ENCODE measurements around the gene TXLNG.

The TXLNG gene

GRCh38 chrX:16838202-16839066, 52.2 kb downstream of the TXLNG start:
- H3K36me3 ChIP-seq (ENCODE audit: control insufficient read depth, insufficient read depth, low read length): no peaks in the 10 kb centered on the region
- no peak overlapping the region for H3K27ac ChIP-seq
- H2AFZ ChIP-seq: no peak overlapping the region
- no peaks in the 10 kb centered on the region for H3K79me2 ChIP-seq
- H3K9ac ChIP-seq: no peak overlapping the region
- no peak overlapping the region for H3K4me3 ChIP-seq (ENCODE audit: low read depth, low read length)
- peaks cover 16% of the 10 kb centered on the region for H3K4me1 ChIP-seq
- H3K27me3 ChIP-seq (ENCODE audit: control insufficient read depth, insufficient read depth, low read length): no peaks in the 10 kb centered on the region
- H3K9me3 ChIP-seq (ENCODE audit: control insufficient read depth, low read length): no peaks in the 10 kb centered on the region
- TF ChIP-seq, protein P1, sequence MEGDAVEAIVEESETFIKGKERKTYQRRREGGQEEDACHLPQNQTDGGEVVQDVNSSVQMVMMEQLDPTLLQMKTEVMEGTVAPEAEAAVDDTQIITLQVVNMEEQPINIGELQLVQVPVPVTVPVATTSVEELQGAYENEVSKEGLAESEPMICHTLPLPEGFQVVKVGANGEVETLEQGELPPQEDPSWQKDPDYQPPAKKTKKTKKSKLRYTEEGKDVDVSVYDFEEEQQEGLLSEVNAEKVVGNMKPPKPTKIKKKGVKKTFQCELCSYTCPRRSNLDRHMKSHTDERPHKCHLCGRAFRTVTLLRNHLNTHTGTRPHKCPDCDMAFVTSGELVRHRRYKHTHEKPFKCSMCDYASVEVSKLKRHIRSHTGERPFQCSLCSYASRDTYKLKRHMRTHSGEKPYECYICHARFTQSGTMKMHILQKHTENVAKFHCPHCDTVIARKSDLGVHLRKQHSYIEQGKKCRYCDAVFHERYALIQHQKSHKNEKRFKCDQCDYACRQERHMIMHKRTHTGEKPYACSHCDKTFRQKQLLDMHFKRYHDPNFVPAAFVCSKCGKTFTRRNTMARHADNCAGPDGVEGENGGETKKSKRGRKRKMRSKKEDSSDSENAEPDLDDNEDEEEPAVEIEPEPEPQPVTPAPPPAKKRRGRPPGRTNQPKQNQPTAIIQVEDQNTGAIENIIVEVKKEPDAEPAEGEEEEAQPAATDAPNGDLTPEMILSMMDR (IDR thresholded peaks at IDR 0.05): no peak
- no peak overlapping the region for H3K4me2 ChIP-seq (ENCODE audit: low read length)

GRCh38 chrX:16839219-16839851, 53.1 kb downstream of the TXLNG start:
- TF ChIP-seq, protein P1 (IDR thresholded peaks at IDR 0.05): no peak
- Histone ChIP-seq H3K4me1 (peaks cover 14% of the 10 kb centered on the region), H3K36me3 (ENCODE audit: control insufficient read depth, insufficient read depth, low read length) (no peaks in the 10 kb centered on the region), H3K4me3 (ENCODE audit: low read depth, low read length) (no peak overlapping the region), H3K4me2 (ENCODE audit: low read length) (no peak overlapping the region), H2AFZ (no peak overlapping the region), H3K27me3 (ENCODE audit: control insufficient read depth, insufficient read depth, low read length) (no peaks in the 10 kb centered on the region), H3K9ac (no peak overlapping the region), H3K9me3 (ENCODE audit: control insufficient read depth, low read length) (no peaks in the 10 kb centered on the region), H3K27ac (no peak overlapping the region), H3K79me2 (no peaks in the 10 kb centered on the region)

DNA sequence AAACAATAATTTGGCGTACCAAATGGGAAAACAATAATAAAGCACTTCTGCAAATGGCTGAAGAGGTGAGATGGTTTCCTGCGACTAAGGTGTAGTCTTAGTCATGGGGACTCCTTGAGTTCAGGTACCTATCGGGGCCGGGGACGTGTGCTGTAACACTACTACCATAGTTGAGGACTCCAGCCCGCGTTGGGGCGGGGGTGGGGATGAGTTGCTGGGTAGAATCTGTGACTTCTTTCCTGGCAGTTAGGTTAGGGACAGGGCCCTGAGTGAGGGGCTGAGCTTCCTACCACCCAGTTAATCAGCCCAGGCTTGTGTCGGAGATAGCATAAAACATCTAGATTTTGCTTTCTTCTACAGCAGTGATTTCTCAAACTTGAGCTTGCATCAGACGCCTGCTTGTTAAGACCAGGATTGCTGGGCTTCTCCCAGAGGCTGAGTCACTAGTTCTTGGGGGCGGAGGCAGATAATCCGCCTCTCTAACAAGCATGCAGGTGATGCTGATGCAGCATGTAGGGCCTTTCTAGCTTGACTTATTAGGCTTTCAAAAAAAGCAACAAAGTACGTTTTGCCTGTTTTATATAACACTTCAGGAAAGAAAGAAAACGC, 53.7 kb downstream of the TXLNG start:
- H3K27me3 ChIP-seq (ENCODE audit: control insufficient read depth, insufficient read depth, low read length): no peaks in the 10 kb centered on the region
- H3K4me1 ChIP-seq: peaks cover 9% of the 10 kb centered on the region
- no peak overlapping the region for H2AFZ ChIP-seq
- TF ChIP-seq, protein P1 (IDR thresholded peaks at IDR 0.05): no peak
- no peak overlapping the region for H3K9ac ChIP-seq
- no peak overlapping the region for H3K27ac ChIP-seq
- no peak overlapping the region for H3K4me3 ChIP-seq (ENCODE audit: low read depth, low read length)
- H3K79me2 ChIP-seq: no peaks in the 10 kb centered on the region
- no peaks in the 10 kb centered on the region for H3K9me3 ChIP-seq (ENCODE audit: control insufficient read depth, low read length)
- no peaks in the 10 kb centered on the region for H3K36me3 ChIP-seq (ENCODE audit: control insufficient read depth, insufficient read depth, low read length)
- H3K4me2 ChIP-seq (ENCODE audit: low read length): peak overlapping the region; percentile 44

- H3K27me3 ChIP-seq (ENCODE audit: control insufficient read depth, insufficient read depth, low read length): no peaks in the 10 kb centered on the region
- no peak overlapping the region for H3K4me2 ChIP-seq (ENCODE audit: low read length)
- H3K79me2 ChIP-seq: no peaks in the 10 kb centered on the region
- no peak overlapping the region for H3K9ac ChIP-seq
- H3K27ac ChIP-seq: no peak overlapping the region
- H3K4me3 ChIP-seq (ENCODE audit: low read depth, low read length): no peak overlapping the region
- H3K4me1 ChIP-seq: peaks cover 7% of the 10 kb centered on the region
- H3K9me3 ChIP-seq (ENCODE audit: control insufficient read depth, low read length): no peaks in the 10 kb centered on the region
- no peaks in the 10 kb centered on the region for H3K36me3 ChIP-seq (ENCODE audit: control insufficient read depth, insufficient read depth, low read length)
- H2AFZ ChIP-seq: no peak overlapping the region
- TF ChIP-seq, protein P1 (IDR thresholded peaks at IDR 0.05): no peak
Observed at GRCh38 chrX:16842684-16843083, 56.4 kb downstream of the TXLNG start.

Data from parathyroid adenoma (tissue), 2 donors.